H1 (cell line): ENCODE measurements around the gene STXBP6.

ENCODE experiments used
- CBX8 ChIP-seq: fragments of 300-800, 300-1000 bp; sonication (generic); IDR thresholded peaks from 2 replicates; pipeline ENCODE4 v1.7.1; 2016; ENCODE audit warnings: low read depth, low read length, borderline replicate concordance
- CREB1 ChIP-seq: IDR thresholded peaks from 2 replicates; pipeline ENCODE4 v1.6.1; 2012; ENCODE audit warnings: inconsistent platforms
- EGR1 ChIP-seq: IDR thresholded peaks from 2 replicates; pipeline ENCODE4 v1.6.1; 2011; ENCODE audit warnings: low read depth, low read length, borderline replicate concordance
- EP300 ChIP-seq, 2 experiments: IDR thresholded peaks; 1 replicate in 1 of 2; 2 replicates in 1 of 2; pipeline ENCODE4 v1.6.1; 2011 to 2012; ENCODE audit warnings: low read depth in 2 of 2, low read length in 2 of 2, mild to moderate bottlenecking in 2 of 2, borderline replicate concordance in 1 of 2, inconsistent platforms in 1 of 2, moderate library complexity in 1 of 2
- EZH2 ChIP-seq: fragments of 200-600 bp; sonication (generic); IDR thresholded peaks from 2 replicates; pipeline ENCODE4 v1.7.1; 2012; ENCODE audit warnings: low read depth, mild to moderate bottlenecking, moderate library complexity, low read length, inconsistent platforms; ENCODE audit not compliant: severe bottlenecking
- KDM5A ChIP-seq: fragments of 200-600 bp; IDR thresholded peaks from 2 replicates; pipeline ENCODE4 v1.7.1; 2012; ENCODE audit warnings: mild to moderate bottlenecking, low read length, inconsistent platforms, mixed read lengths
- POLR2A ChIP-seq, 2 experiments: IDR thresholded peaks; 1 replicate in 1 of 2; 2 replicates in 1 of 2; pipeline ENCODE4 v1.6.1; 2011; ENCODE audit warnings: low read depth in 2 of 2, low read length in 2 of 2, mild to moderate bottlenecking in 2 of 2; ENCODE audit errors: control extremely low read depth in 1 of 2
- POLR2AphosphoS5 ChIP-seq: IDR thresholded peaks from 2 replicates; pipeline ENCODE4 v1.6.1; 2011; ENCODE audit warnings: low read depth, low read length
- SUZ12 ChIP-seq: fragments of 200-600 bp; sonication (generic); IDR thresholded peaks from 2 replicates; pipeline ENCODE4 v1.6.1; 2012; ENCODE audit warnings: mild to moderate bottlenecking, inconsistent platforms, low read length, moderate library complexity, mixed read lengths
- TCF12 ChIP-seq: IDR thresholded peaks from 2 replicates; pipeline ENCODE4 v1.6.1; 2011; ENCODE audit warnings: low read depth, mild to moderate bottlenecking, low read length
- YY1 ChIP-seq: IDR thresholded peaks from 2 replicates; pipeline ENCODE4 v1.6.1; 2011; ENCODE audit warnings: low read depth, mild to moderate bottlenecking, low read length
- ZNF274 ChIP-seq: IDR thresholded peaks from 2 replicates; pipeline ENCODE4 v1.7.0; 2012; ENCODE audit warnings: low read length, borderline replicate concordance; ENCODE audit errors: extremely low read depth
- TF ChIP-seq, protein P1 (sequence below), 3 experiments: IDR thresholded peaks; 1 replicate in 2 of 3; 2 replicates in 1 of 3; pipeline versions ENCODE4 v1.5.1 to v1.6.1; 2011; ENCODE audit warnings: low read length in 3 of 3, mild to moderate bottlenecking in 3 of 3, inconsistent platforms in 2 of 3, low read depth in 1 of 3, moderate library complexity in 1 of 3; ENCODE audit not compliant: insufficient read depth in 1 of 3; ENCODE audit errors: control extremely low read depth in 1 of 3

DNA sequence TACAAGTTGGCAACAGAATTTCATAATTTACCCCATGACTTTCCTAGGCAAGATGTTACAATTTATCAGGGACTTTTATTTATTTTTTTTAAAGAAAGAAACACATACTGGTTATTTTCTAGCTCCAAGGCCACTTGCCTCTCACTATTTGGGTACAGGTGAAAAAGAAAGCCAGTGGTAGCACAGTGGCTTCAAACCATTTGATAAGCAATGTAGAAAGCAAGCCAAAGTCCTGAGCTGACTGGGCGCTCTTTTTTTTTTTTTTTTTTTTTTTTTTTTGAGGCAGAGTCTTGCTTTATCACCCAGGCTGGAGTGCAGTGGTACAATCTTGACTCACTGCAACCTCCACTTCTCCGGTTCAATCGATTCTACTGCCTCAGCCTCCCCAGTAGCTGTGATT is 73.3 kb downstream of the STXBP6 start:
- TF ChIP-seq EGR1 (no peak), ZNF274 (no peak), POLR2A (IDR thresholded peaks at IDR 0.05; ENCODE audit: control extremely low read depth in 1 of 2, low read depth in 2 of 2, low read length in 2 of 2) (no peak), EZH2 (no peak), KDM5A (no peak), TCF12 (no peak), POLR2AphosphoS5 (no peak), SUZ12 (no peak), EP300 (IDR thresholded peaks at IDR 0.05; ENCODE audit: borderline replicate concordance in 1 of 2, low read depth in 2 of 2, low read length in 2 of 2) (no peak), CREB1 (no peak), CBX8 (no peak), YY1 (no peak)
- TF ChIP-seq, protein P1, sequence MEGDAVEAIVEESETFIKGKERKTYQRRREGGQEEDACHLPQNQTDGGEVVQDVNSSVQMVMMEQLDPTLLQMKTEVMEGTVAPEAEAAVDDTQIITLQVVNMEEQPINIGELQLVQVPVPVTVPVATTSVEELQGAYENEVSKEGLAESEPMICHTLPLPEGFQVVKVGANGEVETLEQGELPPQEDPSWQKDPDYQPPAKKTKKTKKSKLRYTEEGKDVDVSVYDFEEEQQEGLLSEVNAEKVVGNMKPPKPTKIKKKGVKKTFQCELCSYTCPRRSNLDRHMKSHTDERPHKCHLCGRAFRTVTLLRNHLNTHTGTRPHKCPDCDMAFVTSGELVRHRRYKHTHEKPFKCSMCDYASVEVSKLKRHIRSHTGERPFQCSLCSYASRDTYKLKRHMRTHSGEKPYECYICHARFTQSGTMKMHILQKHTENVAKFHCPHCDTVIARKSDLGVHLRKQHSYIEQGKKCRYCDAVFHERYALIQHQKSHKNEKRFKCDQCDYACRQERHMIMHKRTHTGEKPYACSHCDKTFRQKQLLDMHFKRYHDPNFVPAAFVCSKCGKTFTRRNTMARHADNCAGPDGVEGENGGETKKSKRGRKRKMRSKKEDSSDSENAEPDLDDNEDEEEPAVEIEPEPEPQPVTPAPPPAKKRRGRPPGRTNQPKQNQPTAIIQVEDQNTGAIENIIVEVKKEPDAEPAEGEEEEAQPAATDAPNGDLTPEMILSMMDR (IDR thresholded peaks at IDR 0.05; ENCODE audit: control extremely low read depth in 1 of 3, insufficient read depth in 1 of 3, low read depth in 1 of 3, low read length in 3 of 3), result no peak
